PC-9 (cell line): ENCODE measurements around the gene LATS2. TPM values are rescaled to one million over a fixed set of nuclear protein-coding genes. Genes with fewer than 3 reads are reported as not detected.

Source experiments
- BruUV-seq: library from RNA; stranded (reverse); fragments of 400-500 nt; replicated peaks from 2 replicates; lab custom pipeline; 2021; lab: Mats Ljungman, UMichigan
- CTCF ChIA-PET: fragments of 300-600 bp; sonication (Branson Sonifier 250); formaldehyde crosslinking; loops from one replicate; lab custom pipeline; 2022; ENCODE audit warnings: antibody characterized with exemption; lab: Charles Lee
- POLR2A ChIA-PET: fragments of 300-600 bp; sonication (Branson Sonifier 250); formaldehyde crosslinking; loops from one replicate; lab custom pipeline; 2022; ENCODE audit warnings: antibody characterized with exemption; ENCODE audit not compliant: unreplicated experiment; lab: Charles Lee
- DNase-seq, 2 experiments: peaks; one replicate each; pipeline versions ENCODE4 v3.0.0 to v3.0.0-alpha.2; 2015 to 2022; ENCODE audit warnings: mixed read lengths in 1 of 2
- H2AFZ ChIP-seq: fragments of 200-600 bp; sonication (generic); 2 replicates; pipeline ENCODE4 v1.8.1; 2017; ENCODE audit warnings: antibody characterized with exemption
- H3F3A ChIP-seq: fragments of 200-600 bp; sonication (generic); 2 replicates; pipeline ENCODE4 v1.8.1; 2017; ENCODE audit warnings: antibody characterized with exemption, mild to moderate bottlenecking, low read depth; ENCODE audit not compliant: insufficient read depth
- H3K27ac ChIP-seq: fragments of 200-600 bp; sonication (generic); 2 replicates; pipeline ENCODE4 v1.6.1; 2016; ENCODE audit warnings: mixed run types
- H3K27me3 ChIP-seq: fragments of 200-600 bp; sonication (generic); 2 replicates; pipeline ENCODE4 v1.6.1; 2016; ENCODE audit warnings: low read depth, mixed run types; ENCODE audit not compliant: insufficient read depth
- H3K36me3 ChIP-seq: fragments of 200-600 bp; sonication (generic); 2 replicates; pipeline ENCODE4 v1.6.1; 2016; ENCODE audit warnings: low read depth, mixed run types
- H3K4me1 ChIP-seq: fragments of 200-600 bp; sonication (generic); replicated peaks from 2 replicates; pipeline ENCODE4 v1.6.1; 2016; ENCODE audit warnings: mixed run types; ENCODE audit not compliant: insufficient read depth
- H3K4me2 ChIP-seq: fragments of 200-600 bp; sonication (generic); 2 replicates; pipeline ENCODE4 v1.6.1; 2017; ENCODE audit warnings: mixed run types
- H3K4me3 ChIP-seq: fragments of 200-600 bp; sonication (generic); 2 replicates; pipeline ENCODE4 v1.6.1; 2016; ENCODE audit warnings: mixed run types
- H3K79me2 ChIP-seq: fragments of 200-600 bp; sonication (generic); 2 replicates; pipeline ENCODE4 v1.6.1; 2017; ENCODE audit warnings: low read depth, mixed run types
- H3K9me2 ChIP-seq: fragments of 200-600 bp; sonication (generic); 2 replicates; pipeline ENCODE4 v1.8.1; 2017; ENCODE audit warnings: mild to moderate bottlenecking; ENCODE audit not compliant: insufficient read depth
- H3K9me3 ChIP-seq: fragments of 200-600 bp; sonication (generic); 2 replicates; pipeline ENCODE4 v1.8.1; 2016; ENCODE audit warnings: low read depth; ENCODE audit not compliant: insufficient read depth
- H4K20me1 ChIP-seq: fragments of 200-600 bp; sonication (generic); 2 replicates; pipeline ENCODE4 v1.8.1; 2017; ENCODE audit not compliant: insufficient read depth
- EZH2 ChIP-seq: fragments of 200-600 bp; sonication (generic); IDR thresholded peaks from 2 replicates; pipeline ENCODE4 v1.8.0; 2017; ENCODE audit warnings: antibody characterized with exemption, low read depth
- intact Hi-C: fragments of 100-400 bp; cut with micrococcal nuclease; formaldehyde crosslinking; loops from one replicate; pipeline ENCODE4 v1.10.0; 2022; ENCODE audit not compliant: unreplicated experiment
- total RNA-seq: library from RNA; stranded (reverse); gene quantifications from 2 replicates; pipeline ENCODE4 v1.2.3, GENCODE V29; 2021
- TF ChIP-seq, protein P1 (sequence below): fragments of 200-600 bp; sonication (generic); conservative IDR thresholded peaks from 2 replicates; pipeline ENCODE4 v1.6.1; 2017; ENCODE audit warnings: mixed run types, antibody characterized with exemption, mild to moderate bottlenecking, moderate library complexity

LATS2 gene
- total RNA-seq, 1 experiment from 2014 or later = 12.3 TPM

DNA sequence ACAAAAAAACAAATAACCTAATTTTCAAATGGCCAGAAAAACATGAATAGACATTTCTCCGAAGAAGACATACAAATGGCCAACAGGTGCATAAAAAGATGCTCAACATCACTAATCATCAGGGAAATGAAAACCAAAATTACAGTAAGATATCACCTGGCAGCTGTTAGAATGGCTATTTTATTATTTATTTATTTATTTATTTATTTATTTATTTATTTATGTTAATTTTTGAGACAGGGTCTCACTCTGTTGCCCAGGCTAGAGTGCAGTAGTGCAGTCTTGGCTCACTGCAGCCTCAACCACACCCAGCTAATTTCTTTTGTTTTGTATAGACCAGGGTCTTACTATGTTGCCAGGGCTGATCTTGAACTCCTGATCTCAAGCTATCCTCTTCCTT is 27.1 kb upstream of the LATS2 start:
- Histone ChIP-seq H3K36me3 (no peaks in the 10 kb centered on the region), H3K9me2 (no peaks in the 10 kb centered on the region), H3K27me3 (no peaks in the 10 kb centered on the region), H2AFZ (no peak overlapping the region), H3F3A (no peaks in the 10 kb centered on the region), H3K4me3 (no peak overlapping the region), H3K4me2 (no peak overlapping the region), H3K79me2 (no peaks in the 10 kb centered on the region), H3K27ac (no peak overlapping the region), H3K4me1 (no peaks in the 10 kb centered on the region), H4K20me1 (no peaks in the 10 kb centered on the region), H3K9me3 (no peaks in the 10 kb centered on the region)
- CTCF ChIA-PET = no interaction called here
- intact Hi-C loops = no loop called here
- no peak for DNase-seq
- POLR2A ChIA-PET = no interaction called here
- TF ChIP-seq, protein P1, sequence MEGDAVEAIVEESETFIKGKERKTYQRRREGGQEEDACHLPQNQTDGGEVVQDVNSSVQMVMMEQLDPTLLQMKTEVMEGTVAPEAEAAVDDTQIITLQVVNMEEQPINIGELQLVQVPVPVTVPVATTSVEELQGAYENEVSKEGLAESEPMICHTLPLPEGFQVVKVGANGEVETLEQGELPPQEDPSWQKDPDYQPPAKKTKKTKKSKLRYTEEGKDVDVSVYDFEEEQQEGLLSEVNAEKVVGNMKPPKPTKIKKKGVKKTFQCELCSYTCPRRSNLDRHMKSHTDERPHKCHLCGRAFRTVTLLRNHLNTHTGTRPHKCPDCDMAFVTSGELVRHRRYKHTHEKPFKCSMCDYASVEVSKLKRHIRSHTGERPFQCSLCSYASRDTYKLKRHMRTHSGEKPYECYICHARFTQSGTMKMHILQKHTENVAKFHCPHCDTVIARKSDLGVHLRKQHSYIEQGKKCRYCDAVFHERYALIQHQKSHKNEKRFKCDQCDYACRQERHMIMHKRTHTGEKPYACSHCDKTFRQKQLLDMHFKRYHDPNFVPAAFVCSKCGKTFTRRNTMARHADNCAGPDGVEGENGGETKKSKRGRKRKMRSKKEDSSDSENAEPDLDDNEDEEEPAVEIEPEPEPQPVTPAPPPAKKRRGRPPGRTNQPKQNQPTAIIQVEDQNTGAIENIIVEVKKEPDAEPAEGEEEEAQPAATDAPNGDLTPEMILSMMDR = no peak
- no peak for TF ChIP-seq EZH2
- BruUV-seq = no TSS peak

GRCh38 chr13:21086929-21087328 is 25.5 kb upstream of the LATS2 start:
- BruUV-seq = no TSS peak
- no peaks in the 10 kb centered on the region for H3K9me2 ChIP-seq
- intact Hi-C loops = no loop called here
- no peaks in the 10 kb centered on the region for H3K9me3 ChIP-seq
- no peaks in the 10 kb centered on the region for H3K36me3 ChIP-seq
- no peak overlapping the region for H3K4me3 ChIP-seq
- H3F3A ChIP-seq = no peaks in the 10 kb centered on the region
- H2AFZ ChIP-seq = no peak overlapping the region
- no peak overlapping the region for H3K27ac ChIP-seq
- no peak overlapping the region for H3K4me2 ChIP-seq
- no peaks in the 10 kb centered on the region for H3K27me3 ChIP-seq
- no peak for DNase-seq
- H3K4me1 ChIP-seq = no peaks in the 10 kb centered on the region
- H4K20me1 ChIP-seq = no peaks in the 10 kb centered on the region
- TF ChIP-seq, protein P1 = no peak
- TF ChIP-seq EZH2 = no peak
- CTCF ChIA-PET = no interaction called here
- H3K79me2 ChIP-seq = no peaks in the 10 kb centered on the region
- POLR2A ChIA-PET = no interaction called here

GRCh38 chr13:21081926-21082325 is 20.5 kb upstream of the LATS2 start:
- H3K36me3 ChIP-seq = no peaks in the 10 kb centered on the region
- H3K27me3 ChIP-seq = no peaks in the 10 kb centered on the region
- no peaks in the 10 kb centered on the region for H4K20me1 ChIP-seq
- no peak overlapping the region for H2AFZ ChIP-seq
- peaks cover 21% of the 10 kb centered on the region for H3K4me1 ChIP-seq
- H3K9me3 ChIP-seq = no peaks in the 10 kb centered on the region
- POLR2A ChIA-PET = no interaction called here
- no peak for TF ChIP-seq EZH2
- TF ChIP-seq, protein P1 = no peak
- BruUV-seq = no TSS peak
- no peak overlapping the region for H3K27ac ChIP-seq
- CTCF ChIA-PET = no interaction called here
- H3K79me2 ChIP-seq = no peaks in the 10 kb centered on the region
- H3K9me2 ChIP-seq = no peaks in the 10 kb centered on the region
- intact Hi-C loops = no loop called here
- H3K4me3 ChIP-seq = no peak overlapping the region
- H3K4me2 ChIP-seq = no peak overlapping the region
- no peak for DNase-seq
- H3F3A ChIP-seq = peaks cover 15% of the 10 kb centered on the region
